ENCODE measurements around the gene TATDN3. TPM values are rescaled to one million over a fixed set of nuclear protein-coding genes. Genes with fewer than 3 reads are reported as not detected.
A peak's percentile ranks its signal among the peaks of the same experiment; 100 is the strongest.

Gene TATDN3
- total RNA-seq, 1 experiment from 2014 or later: 16.3 TPM

DNA sequence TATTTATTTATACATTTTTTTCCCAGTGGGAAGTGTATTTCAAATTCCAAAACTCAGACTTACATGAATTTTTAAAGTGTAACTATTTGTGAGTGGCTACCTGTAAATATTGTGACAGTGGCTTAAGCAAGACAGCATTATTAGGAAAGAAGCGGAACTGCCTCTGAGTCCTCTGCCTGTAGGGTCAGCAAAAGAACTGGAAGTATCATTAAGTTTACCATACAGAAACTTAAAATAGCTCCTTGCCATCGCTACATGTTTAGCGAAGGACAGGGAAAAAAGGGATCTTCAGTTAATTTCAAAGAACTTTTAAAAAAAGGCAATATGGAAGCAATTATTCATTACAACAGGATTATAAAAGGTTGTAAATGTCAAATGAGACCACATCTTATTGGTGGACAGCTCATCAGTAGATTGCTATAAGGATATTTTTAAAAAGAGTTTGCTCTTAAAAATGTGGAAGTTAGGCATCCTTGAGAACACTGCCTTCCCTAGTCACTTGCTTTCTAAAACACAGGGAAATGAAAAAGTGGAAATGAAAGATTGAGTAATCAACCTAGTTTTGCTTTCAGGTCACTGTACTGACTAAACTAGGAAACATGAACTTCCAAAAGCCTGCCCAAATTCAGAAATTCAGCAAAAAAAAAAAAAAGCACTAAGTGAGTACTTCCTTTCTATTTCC lies 39.3 kb upstream of the TATDN3 start (continued):
- TF ChIP-seq, protein P1, sequence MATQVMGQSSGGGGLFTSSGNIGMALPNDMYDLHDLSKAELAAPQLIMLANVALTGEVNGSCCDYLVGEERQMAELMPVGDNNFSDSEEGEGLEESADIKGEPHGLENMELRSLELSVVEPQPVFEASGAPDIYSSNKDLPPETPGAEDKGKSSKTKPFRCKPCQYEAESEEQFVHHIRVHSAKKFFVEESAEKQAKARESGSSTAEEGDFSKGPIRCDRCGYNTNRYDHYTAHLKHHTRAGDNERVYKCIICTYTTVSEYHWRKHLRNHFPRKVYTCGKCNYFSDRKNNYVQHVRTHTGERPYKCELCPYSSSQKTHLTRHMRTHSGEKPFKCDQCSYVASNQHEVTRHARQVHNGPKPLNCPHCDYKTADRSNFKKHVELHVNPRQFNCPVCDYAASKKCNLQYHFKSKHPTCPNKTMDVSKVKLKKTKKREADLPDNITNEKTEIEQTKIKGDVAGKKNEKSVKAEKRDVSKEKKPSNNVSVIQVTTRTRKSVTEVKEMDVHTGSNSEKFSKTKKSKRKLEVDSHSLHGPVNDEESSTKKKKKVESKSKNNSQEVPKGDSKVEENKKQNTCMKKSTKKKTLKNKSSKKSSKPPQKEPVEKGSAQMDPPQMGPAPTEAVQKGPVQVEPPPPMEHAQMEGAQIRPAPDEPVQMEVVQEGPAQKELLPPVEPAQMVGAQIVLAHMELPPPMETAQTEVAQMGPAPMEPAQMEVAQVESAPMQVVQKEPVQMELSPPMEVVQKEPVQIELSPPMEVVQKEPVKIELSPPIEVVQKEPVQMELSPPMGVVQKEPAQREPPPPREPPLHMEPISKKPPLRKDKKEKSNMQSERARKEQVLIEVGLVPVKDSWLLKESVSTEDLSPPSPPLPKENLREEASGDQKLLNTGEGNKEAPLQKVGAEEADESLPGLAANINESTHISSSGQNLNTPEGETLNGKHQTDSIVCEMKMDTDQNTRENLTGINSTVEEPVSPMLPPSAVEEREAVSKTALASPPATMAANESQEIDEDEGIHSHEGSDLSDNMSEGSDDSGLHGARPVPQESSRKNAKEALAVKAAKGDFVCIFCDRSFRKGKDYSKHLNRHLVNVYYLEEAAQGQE (IDR thresholded peaks at IDR 0.05; ENCODE audit: low read depth): no peak

DNA sequence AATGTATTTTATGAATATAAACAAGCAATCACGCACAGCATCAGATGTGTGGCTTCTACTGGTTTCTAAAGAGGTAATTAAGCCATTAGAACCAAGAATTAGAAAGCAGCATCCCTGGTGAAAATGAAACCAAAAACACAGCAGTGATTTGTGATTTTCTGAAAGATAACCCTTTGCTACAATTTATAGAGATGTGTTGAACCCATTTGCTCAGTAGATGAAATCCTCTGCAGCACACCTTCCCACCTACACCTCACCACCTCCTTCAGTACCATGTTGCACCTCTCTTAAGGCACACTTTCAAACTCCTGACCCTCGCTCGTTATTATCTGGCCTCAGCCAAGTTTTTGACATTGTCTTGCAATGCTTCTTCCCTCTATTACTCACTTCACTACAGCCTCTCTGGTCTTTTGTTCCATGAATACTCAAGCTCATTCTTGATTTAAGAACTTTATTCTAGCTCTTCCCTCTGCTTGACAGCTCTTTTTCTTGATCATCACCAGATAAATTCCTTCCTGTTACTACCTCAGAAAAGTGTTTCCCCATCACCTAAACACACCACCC lies 38.7 kb upstream of the TATDN3 start:
- BruUV-seq (replicated peaks): TSS peak; percentile 21
- RAD21 ChIA-PET (ENCODE audit: low non-redundant PET in 1 of 2, low total read pairs in 2 of 2, uncharacterized antibody in 2 of 2, unreplicated experiment in 2 of 2): no interaction called here
- no peak for DNase-seq (ENCODE audit: low read depth, low spot score)
- Histone ChIP-seq H3K27ac (ENCODE audit: low read depth, low read length) (no peak overlapping the region), H2AFZ (ENCODE audit: low read depth, low read length, poor library complexity, severe bottlenecking) (no peak overlapping the region), H3K9me3 (ENCODE audit: control insufficient read depth in 1 of 2, insufficient read depth in 1 of 2, low read depth in 1 of 2, low read length in 2 of 2) (no peaks in the 10 kb centered on the region), H3K4me2 (ENCODE audit: low read length) (no peak overlapping the region), H3K9me2 (ENCODE audit: insufficient read depth) (no peaks in the 10 kb centered on the region), H3K79me2 (ENCODE audit: insufficient read depth, low read length) (peaks cover 24% of the 10 kb centered on the region), H4K20me1 (ENCODE audit: insufficient read depth) (no peaks in the 10 kb centered on the region), H3K4me3 (replicated peaks in 1 of 2; ENCODE audit: low read depth in 1 of 2, low read length in 2 of 2) (no peak overlapping the region), H3K9ac (ENCODE audit: low read length) (no peak overlapping the region), H3K36me3 (ENCODE audit: control insufficient read depth in 1 of 2, insufficient read depth in 2 of 2, low read length in 2 of 2) (no peaks in the 10 kb centered on the region), H3K27me3 (ENCODE audit: insufficient read depth, low read length) (no peaks in the 10 kb centered on the region), H3K4me1 (ENCODE audit: control insufficient read depth in 1 of 2, insufficient read depth in 2 of 2, low read length in 2 of 2) (peaks cover 0 to 6% of the 10 kb centered on the region in 2 experiments; a peak in 3 of 4 replicates)
- CTCF ChIA-PET: interaction anchor here (0.6 kb wide), 1 partner anchor 76 kb away, joined by 4 read pairs; no protein-coding TSS in a partner anchor
- POLR2A ChIA-PET: no interaction called here
- ATAC-seq: no peak
- intact Hi-C loops (cut with micrococcal nuclease): loop anchor here (5.0 kb wide), 1 partner anchor 244 kb away; no protein-coding TSS in a partner anchor
- TF ChIP-seq, protein P2, sequence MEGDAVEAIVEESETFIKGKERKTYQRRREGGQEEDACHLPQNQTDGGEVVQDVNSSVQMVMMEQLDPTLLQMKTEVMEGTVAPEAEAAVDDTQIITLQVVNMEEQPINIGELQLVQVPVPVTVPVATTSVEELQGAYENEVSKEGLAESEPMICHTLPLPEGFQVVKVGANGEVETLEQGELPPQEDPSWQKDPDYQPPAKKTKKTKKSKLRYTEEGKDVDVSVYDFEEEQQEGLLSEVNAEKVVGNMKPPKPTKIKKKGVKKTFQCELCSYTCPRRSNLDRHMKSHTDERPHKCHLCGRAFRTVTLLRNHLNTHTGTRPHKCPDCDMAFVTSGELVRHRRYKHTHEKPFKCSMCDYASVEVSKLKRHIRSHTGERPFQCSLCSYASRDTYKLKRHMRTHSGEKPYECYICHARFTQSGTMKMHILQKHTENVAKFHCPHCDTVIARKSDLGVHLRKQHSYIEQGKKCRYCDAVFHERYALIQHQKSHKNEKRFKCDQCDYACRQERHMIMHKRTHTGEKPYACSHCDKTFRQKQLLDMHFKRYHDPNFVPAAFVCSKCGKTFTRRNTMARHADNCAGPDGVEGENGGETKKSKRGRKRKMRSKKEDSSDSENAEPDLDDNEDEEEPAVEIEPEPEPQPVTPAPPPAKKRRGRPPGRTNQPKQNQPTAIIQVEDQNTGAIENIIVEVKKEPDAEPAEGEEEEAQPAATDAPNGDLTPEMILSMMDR (IDR thresholded peaks at IDR 0.05 in 2 of 3, conservative IDR thresholded peaks at IDR 0.05 in 1 of 3; ENCODE audit: borderline replicate concordance in 1 of 3, insufficient read depth in 1 of 3, low read depth in 2 of 3, low read length in 2 of 3): no peak
- TF ChIP-seq EGR1 (IDR thresholded peaks at IDR 0.05; ENCODE audit: low read depth): no peak
- no peak for TF ChIP-seq ZFX (IDR thresholded peaks at IDR 0.05)
- TF ChIP-seq, protein P1 (IDR thresholded peaks at IDR 0.05; ENCODE audit: low read depth): no peak
- TF ChIP-seq SRF (IDR thresholded peaks at IDR 0.05; ENCODE audit: low read depth): no peak
- no peak for TF ChIP-seq TCF7L2 (IDR thresholded peaks at IDR 0.05; ENCODE audit: borderline replicate concordance, extremely low read depth, insufficient read depth, insufficient read length)
- TF ChIP-seq RAD21 (IDR thresholded peaks at IDR 0.05; ENCODE audit: low read depth): no peak
- TF ChIP-seq SIN3A (IDR thresholded peaks at IDR 0.05; ENCODE audit: low read depth): no peak
- no peak for TF ChIP-seq FOSL1 (IDR thresholded peaks at IDR 0.05; ENCODE audit: low read depth)
- no peak for TF ChIP-seq JUND (IDR thresholded peaks at IDR 0.05)
- TF ChIP-seq, protein P3, sequence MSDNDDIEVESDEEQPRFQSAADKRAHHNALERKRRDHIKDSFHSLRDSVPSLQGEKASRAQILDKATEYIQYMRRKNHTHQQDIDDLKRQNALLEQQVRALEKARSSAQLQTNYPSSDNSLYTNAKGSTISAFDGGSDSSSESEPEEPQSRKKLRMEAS (IDR thresholded peaks at IDR 0.05): no peak
